HFF-Myc (cell line): ENCODE results near the gene TRDMT1.
A peak's percentile ranks its signal among the peaks of the same experiment; 100 is the strongest.

Experiments used
- DNase-seq: peaks from one replicate; pipeline ENCODE4 v3.0.0-alpha.2; 2011; ENCODE audit warnings: low read depth; ENCODE audit errors: extremely low read depth
- H3K4me3 ChIP-seq: replicated peaks from 2 replicates; pipeline ENCODE4 v1.5.1; 2011; ENCODE audit warnings: low read depth, mild to moderate bottlenecking, control low read depth, low read length
- TF ChIP-seq, protein P1 (sequence below): IDR thresholded peaks from 2 replicates; pipeline ENCODE4 v1.5.1; 2012; ENCODE audit warnings: mild to moderate bottlenecking, low read depth, low read length, control low read depth; ENCODE audit errors: missing control alignments

TRDMT1 gene

GRCh38 chr10:17200912-17201793, at the start of gene TRDMT1:
Gene TRDMT1 (minus strand): TSS chr10:17201672. CDS start chr10:17201634, 38 bp downstream.
- H3K4me3 ChIP-seq, result peak within 1 kb of the TSS; percentile 53
- TF ChIP-seq, protein P1, sequence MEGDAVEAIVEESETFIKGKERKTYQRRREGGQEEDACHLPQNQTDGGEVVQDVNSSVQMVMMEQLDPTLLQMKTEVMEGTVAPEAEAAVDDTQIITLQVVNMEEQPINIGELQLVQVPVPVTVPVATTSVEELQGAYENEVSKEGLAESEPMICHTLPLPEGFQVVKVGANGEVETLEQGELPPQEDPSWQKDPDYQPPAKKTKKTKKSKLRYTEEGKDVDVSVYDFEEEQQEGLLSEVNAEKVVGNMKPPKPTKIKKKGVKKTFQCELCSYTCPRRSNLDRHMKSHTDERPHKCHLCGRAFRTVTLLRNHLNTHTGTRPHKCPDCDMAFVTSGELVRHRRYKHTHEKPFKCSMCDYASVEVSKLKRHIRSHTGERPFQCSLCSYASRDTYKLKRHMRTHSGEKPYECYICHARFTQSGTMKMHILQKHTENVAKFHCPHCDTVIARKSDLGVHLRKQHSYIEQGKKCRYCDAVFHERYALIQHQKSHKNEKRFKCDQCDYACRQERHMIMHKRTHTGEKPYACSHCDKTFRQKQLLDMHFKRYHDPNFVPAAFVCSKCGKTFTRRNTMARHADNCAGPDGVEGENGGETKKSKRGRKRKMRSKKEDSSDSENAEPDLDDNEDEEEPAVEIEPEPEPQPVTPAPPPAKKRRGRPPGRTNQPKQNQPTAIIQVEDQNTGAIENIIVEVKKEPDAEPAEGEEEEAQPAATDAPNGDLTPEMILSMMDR, result no peak
- no peak for DNase-seq

GRCh38 chr10:17250736-17251135, 49.3 kb upstream of the TRDMT1 start:
- H3K4me3 ChIP-seq, result no peak overlapping the region
- DNase-seq, result no peak
- TF ChIP-seq, protein P1, result no peak

DNA sequence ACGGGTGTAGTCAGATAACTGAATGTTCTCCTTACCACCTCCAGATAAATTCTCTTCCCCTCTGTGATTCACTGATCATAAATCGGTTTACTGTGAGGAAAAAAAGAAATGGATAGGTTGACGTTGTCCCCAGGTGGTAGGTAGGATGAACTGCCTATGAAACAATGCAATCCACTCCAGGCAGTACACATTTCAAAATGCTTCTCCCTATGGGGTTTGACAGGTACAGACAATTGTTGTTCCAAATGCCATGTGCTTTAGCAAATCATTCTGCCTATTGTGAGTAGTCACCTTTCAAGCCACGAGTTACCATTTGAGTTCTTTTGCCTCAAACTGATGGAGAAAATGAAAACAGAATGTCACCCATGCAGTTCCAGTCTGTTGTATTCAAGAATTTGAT, 48.3 kb upstream of the TRDMT1 start:
- no peak for DNase-seq
- no peak overlapping the region for H3K4me3 ChIP-seq
- TF ChIP-seq, protein P1, result peak; percentile 55

- no peak for DNase-seq
- no peak overlapping the region for H3K4me3 ChIP-seq
- TF ChIP-seq, protein P1, result no peak
Measured at GRCh38 chr10:17248964-17249363, 47.5 kb upstream of the TRDMT1 start.

- no peak for DNase-seq
Measured at GRCh38 chr10:17247210-17247609, 45.7 kb upstream of the TRDMT1 start.

GRCh38 chr10:17244700-17245365, 43.4 kb upstream of the TRDMT1 start:
- TF ChIP-seq, protein P1, result no peak
- no peak for DNase-seq
- no peak overlapping the region for H3K4me3 ChIP-seq

More at GRCh38 chr10:17247210-17247609, 45.7 kb upstream of the TRDMT1 start:
- TF ChIP-seq, protein P1, result no peak
- H3K4me3 ChIP-seq, result no peak overlapping the region
